Left hindlimb (tissue), 1 donor: ENCODE data around the gene ZNF653.
A peak's percentile ranks its signal among the peaks of the same experiment; 100 is the strongest.

ENCODE experiments used
- DNase-seq: peaks from one replicate; pipeline ENCODE4 v3.0.0-alpha.2; 2018

ZNF653 gene

GRCh38 chr19:11510444-11510843 lies 4.8 kb upstream of the ZNF653 start:
- DNase-seq: no peak

DNA sequence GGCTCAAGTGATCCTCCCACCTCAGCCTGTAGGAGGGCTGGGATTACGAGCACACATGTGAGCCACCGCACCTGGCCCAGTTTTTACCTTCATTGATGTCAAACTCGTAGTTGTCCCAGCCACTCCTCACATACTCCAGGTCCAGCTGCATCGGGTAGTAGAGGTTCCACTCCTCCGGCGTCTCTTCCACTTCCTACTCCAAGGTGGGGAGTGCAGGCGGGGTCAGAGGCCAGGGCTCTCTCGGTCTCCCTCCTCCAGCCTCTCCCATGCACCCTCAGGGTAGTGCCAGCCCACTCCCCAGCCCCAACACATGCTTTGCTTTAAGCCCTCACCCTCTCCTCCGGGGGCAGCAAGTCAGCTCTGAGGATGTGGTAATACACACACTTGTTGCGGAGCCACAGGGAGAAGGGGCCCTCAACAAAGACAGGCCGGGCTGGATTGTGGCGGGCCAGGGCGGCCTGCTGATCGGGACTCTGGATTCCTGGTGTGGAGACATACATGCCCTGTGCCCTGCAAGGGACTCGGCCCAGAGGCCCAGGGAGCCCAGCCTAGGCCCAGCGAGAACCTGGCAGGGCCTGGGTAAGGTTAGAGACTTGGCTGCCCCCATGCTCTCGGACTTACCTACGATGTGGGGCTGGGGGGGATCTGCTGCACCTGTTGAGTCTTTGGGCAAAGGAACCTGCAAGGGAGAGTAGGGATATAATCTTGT lies 1.9 kb upstream of the ZNF653 start:
- no peak for DNase-seq

GRCh38 chr19:11506967-11507366 lies 1.3 kb upstream of the ZNF653 start:
- DNase-seq: no peak

GRCh38 chr19:11506101-11506555 lies 489 bp upstream of the ZNF653 start:
- no peak for DNase-seq

DNA sequence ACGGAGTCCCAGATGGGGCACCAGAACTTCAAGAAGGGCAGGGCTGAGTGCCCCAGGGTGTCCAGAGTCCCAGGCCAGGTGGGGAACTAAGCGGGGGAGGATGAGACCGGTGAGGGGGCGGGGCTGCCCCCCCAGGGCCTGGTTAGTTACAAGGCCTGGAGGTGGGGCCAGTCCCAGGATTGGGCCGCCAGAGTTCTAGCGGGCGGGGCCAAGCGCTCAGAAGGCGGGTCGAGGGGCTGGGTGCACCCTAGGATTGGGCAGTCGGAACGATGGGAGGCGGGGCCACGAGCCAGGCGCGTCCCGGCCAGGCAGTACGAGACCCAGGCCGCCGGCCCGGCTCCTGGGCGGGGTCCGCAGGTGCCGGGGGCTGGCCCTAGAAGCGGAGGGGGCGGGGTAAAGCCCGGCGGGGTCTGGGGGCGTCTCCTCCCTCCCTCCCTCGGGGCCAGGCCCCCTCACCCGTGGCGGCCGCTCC lies 571 bp downstream of the ZNF653 start:
- peak; percentile 97 for DNase-seq

GRCh38 chr19:11504502-11505031 lies 1.1 kb downstream of the ZNF653 start:
- DNase-seq: no peak

DNA sequence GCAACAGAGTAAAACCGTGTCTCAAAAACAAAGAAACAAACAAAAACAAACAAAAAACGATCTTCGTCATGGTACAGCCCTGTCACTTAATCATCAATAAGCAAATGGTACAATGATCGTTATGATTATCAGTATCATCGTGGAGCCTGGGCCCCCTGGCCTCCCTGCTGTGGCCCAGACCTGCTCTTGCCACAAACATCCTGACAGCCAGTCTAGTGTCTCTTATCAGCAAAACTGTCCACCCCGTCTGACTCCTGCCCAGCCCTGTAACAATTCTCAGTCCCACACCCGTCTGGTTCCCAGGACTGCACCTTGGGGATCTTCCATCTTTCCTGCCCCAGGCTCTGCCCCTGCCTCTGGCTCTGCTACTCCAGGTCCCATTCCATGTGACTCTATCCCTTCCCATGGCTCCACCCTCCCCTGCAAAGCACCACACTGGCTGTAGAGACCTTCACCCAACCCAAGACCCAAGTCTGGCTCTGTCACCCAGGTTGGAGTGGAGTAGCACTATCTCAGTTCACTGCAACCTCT lies 5.7 kb downstream of the ZNF653 start:
- DNase-seq: no peak

DNA sequence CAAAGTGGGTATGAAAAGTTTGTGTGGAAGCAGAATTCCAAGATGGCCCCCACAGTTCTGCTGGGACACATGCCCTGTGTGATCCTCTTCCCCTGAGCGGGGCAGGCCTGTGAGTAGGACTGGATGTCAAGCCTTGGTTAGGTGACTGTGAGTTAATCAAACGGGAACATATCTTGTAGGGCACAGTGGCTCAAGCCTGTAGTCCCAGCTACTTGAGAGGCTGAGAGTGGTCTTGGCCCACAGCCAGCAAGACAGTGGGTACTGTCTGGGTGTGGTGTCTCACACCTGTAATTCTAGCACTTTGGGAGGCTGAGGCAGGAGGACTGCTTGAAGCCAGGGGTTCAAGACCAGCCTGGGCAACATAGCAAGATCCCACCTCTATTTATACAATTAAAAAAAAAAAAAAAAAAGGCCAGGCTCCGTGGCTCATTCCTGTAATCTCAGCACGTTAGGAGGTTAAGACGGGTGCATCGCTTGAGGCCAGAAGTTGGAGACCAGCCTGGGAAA lies 6.4 kb downstream of the ZNF653 start:
- DNase-seq: no peak

- DNase-seq: no peak
Observed at GRCh38 chr19:11496391-11497163, 9.1 kb downstream of the ZNF653 start.

- no peak for DNase-seq
Observed at GRCh38 chr19:11495885-11496284, 9.8 kb downstream of the ZNF653 start.

GRCh38 chr19:11495481-11495880 lies 10.2 kb downstream of the ZNF653 start:
- no peak for DNase-seq

DNA sequence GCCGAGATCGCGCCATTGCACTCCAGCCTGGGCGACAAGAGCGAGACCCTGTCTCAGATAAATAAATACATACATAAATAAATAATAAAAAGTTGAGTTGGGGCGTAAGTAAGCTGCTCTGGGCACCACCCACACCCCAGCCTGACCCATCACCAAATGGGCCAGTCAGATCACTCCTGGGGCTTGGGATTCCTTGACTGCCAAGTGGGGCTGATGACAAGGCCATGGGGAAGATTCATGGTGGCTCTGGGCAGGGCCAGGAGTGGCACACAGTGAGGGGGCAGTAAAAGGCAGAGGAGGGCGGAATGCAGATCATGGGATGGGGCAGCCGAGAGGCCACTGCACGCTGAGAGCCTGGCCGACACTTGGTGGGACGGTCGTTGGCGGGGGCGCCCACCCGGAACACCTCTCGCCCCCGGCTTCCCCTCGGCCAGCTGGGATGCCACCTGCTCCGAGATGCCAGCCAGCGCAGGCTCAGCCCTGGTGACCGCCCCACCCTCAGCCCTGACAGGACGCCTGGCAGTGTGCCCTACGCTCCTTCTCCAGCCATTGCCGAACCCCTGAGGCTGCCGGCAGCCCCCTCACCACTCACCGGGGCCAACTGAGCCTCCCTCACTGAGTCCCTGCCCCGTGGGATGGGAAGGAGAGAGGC lies 10.9 kb downstream of the ZNF653 start:
- DNase-seq: no peak

DNA sequence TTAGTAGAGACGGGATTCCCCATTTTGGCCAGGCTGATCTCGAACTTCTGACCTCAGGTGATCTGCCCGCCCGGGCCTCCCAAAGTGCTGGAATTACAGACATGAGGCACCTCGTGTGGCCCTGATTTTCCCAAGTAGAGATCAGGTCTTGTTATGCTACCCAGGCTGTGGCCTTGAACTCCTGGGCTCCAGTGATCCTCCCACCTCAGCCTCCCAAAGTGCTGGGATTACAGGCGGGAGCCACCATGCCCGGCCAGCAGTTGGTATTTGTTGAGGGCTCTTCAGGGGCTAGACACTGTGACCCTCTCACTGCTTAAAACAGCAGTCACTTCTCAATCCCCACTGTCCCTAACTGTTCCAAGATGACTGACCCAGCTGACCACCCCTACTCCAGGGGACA lies 16.3 kb downstream of the ZNF653 start:
- DNase-seq: no peak

DNA sequence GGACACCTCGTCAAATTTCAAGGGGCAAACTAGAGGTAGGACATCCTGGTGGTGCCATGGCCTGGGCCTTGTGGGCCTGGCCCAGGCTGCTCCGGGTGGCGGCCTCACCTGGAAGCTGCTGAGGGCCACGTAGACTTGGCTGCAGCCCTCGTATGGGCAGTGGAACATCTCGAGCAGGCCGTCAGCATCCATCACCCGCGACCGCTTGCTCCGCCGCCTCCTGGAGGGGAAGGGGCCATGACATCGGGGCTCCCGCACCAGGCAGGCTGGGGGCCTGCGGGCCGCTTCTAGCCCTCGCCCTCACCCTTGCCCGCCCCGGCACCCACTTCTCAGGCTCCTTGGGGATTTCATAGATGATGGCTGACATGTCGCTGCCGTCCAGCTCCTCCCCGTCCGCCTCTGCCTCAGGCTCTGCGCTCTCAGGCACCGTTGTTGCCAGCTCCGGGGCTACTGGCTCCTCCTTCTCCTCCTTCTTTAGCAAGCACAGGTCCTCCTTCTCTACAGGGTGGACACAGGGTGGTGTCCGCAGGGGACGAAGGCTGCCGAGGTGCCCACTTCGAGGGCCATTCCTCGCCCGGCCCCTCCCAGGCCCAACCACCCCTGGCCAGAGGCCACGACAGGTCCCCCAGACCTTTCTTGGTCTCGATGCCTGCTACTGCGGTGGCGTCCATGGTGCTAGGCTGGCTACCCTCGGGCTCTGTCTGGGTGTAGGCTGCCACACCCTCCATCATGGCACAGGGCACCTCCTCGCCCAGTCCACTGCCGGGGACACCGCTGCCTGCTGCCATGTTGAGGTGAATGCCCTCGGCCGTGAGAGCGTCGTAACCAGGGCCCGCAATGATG lies 18.8 kb downstream of the ZNF653 start:
- DNase-seq: no peak

DNA sequence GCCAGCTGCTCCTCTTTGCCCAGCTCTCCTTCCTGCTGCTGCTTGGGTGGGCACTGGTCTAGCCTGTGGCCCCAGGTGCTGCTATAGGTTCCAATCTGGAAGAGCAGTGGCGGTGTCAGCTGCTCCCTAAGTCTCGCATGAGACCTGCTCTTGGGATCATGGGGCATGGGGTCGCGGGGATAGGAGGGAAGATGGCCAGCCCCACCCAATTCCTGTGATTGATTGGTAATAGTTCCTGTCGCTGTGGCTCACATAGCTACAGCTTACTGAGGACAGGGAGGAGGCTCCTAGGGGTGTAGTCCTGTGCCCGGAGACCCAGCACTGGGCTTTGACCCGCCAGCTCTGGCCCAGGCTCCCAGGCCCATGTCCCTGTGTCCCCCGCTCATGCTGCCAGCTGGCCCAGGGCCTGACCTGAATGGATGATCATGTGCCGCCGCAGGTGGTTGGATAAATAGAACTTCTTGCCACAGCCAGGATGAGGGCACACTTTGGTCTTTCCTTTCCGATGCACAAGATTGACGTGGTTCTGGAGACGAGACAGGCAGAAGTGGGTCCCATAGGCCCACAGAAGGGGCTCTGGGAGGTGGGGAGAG lies 20.3 kb downstream of the ZNF653 start:
- no peak for DNase-seq

GRCh38 chr19:11483366-11484111 lies 22.1 kb downstream of the ZNF653 start:
- DNase-seq: no peak

DNA sequence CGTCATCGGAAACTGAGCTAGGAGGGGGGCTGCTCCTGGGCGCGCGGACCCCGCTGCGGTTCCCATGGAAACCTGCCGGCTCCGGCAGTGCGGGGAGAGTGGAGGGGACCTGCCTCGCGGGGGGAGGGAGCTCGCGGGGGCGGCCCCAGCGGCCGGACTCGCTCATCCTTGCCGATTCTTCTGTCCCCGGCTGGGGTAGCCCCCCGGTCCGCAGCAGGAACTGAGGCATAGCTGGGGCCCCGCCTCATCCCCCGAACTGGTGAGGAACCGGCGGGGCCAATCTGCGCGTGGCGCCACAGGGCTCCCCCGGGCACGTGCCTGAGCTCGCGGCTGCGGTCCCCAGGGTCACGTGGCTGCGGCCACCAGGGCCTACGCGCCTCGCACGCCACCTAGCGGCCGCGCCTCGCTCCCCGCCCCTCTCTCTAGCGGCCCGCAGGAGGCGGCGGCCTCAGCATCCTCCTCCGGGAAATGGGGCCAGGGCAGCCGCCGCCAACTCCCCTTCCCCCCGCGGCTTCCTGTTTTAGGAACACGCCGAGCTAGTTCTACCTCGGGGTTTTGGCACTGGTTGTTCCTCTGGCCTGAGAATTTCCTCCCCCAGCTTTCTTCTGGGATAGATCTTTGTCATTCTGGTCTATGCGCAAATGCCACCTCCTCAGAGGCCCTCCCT lies 23.1 kb downstream of the ZNF653 start:
- peak; percentile 77 for DNase-seq

GRCh38 chr19:11481534-11482383 lies 23.9 kb downstream of the ZNF653 start:
- DNase-seq: peak; percentile 61
